ENCODE results near the gene CACNA1H.

The CACNA1H gene

DNA sequence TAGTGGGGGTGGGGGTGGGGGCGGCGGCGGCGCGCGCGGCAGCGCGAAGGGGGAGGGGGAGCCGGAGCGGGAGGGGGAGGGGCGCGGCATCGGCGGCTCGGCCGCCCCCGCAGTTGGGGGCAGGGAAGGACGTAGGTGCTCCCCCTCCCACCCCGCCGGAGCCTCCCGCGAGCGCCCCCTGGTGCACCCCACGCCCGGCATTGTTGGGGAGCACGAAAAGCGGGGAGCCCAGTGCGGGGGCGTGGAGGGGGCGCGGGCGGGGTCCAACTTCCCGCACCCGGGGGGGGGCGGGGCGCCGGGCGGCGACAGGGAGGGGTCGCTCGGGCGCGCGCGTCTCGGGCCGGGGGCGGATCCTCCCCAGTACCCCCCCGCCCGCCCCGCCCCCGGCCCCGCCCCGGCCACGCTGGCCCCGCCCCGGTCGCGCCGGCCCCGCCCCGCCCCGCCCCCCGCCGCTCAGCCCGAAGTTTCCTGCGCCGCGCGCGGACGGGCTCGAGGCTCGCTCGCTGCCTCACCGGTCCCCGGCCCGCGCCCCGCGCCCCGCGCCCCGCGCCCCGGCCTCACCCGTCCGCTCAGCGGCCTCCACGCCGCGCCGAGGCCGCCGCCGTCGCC lies at the start of gene CACNA1H:
CACNA1H (plus strand) TSS at position 456 of the 609 bp plus-strand sequence. CDS start 632 bp downstream, outside the sequence.
- DNase-seq (ENCODE audit: low read depth in 2 of 3, low spot score in 1 of 3), result peak; percentile 12 to 43 (median 26)

DNA sequence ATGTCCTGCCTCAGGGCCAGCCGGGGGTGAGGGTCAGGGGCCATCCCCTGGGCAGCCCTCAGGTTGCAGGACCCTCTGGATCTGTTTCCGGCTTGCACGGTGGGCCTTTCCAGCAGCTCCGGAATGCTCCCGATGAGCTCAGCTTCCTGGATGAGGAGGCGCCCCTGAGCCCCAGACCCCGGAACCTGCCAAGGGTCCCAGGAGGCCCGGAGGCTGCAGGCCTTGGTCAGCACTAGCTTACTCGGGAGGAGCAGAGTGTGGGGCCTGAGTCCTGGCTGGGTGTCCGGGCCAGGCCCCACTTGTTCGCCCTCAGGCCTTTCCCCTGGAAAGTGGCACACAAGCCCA lies 49.3 kb upstream of the CACNA1H start:
- no peak for DNase-seq (ENCODE audit: low read depth in 2 of 3, low spot score in 1 of 3)

DNA sequence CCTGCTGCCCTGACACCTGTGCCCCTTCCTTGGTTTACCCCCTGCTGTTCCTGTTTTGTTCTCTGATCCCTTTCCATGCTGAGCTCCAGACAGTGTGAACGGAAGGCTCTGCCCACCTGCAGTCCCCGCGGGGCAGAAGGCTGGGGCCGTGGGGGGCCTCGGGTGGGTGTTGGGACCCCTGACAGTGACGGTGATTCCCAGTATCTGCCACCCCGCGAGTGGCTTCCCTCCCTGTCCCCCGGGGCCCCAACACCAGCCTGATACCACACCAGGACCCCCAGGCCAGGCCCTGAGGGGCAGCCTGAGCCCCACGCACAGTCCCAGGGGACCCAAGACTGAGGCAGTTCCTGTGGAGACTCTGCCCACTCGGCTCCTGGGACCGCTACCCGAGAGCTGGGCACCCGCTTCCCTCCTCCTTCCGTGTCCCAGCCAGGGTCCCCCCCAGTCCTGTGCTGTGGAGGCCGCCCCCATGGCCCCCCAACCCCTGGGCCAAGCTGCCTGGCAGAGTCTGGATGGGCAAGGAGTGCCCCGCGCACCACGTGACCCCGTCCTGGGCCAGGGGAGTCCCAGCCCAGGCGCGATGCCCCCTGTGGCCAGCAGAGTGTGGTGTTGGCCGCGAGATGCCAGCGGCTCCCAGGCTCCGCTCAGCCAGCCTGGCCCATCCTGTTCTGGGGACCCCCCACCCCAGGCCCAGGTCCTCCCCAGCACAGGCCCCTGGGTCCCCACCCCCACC lies 46.9 kb upstream of the CACNA1H start:
- peak; percentile 8 to 39 (median 23) for DNase-seq (ENCODE audit: low read depth in 2 of 3, low spot score in 1 of 3)

DNA sequence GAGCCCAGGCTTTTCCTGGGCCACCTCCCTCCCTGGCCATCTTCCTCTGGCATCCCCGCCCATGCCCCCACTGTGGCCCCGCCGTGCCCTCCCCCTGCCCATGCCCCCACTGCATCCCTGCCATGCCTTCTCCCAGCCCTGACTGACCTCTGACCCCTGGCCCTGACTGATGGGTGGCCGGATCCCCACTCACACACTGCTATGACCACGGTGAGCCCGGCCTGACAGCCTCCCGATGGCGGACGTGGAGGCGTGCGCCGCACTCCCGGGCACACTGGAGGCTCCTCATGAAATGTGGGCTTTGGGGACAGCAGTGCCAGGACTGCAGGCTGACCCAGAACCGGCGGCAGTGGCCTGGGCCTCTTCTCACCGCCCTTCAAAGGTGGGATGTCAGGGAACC lies 46.2 kb upstream of the CACNA1H start:
- DNase-seq (ENCODE audit: low read depth in 2 of 3, low spot score in 1 of 3), result no peak

DNA sequence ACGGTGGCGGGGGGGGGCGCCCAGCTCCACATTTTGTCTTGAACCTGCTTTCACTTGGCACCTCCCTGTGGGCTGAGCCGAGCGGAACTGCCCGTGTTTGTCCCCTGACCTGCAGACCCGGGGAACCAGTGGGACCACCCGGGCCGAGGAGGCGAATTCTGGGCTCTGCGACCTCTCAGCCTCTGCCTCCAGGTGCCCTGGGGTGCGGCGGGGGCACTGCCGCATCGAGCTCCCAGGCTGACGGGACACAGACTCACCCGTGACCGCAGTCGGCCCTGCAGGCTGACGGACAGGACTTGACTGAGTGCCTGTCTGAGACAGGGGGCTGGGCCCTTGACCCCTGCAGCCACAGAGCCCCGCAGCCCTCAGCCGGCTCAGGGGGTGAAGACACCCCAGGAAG lies 45.8 kb upstream of the CACNA1H start:
- DNase-seq (ENCODE audit: low read depth in 2 of 3, low spot score in 1 of 3), result no peak

DNA sequence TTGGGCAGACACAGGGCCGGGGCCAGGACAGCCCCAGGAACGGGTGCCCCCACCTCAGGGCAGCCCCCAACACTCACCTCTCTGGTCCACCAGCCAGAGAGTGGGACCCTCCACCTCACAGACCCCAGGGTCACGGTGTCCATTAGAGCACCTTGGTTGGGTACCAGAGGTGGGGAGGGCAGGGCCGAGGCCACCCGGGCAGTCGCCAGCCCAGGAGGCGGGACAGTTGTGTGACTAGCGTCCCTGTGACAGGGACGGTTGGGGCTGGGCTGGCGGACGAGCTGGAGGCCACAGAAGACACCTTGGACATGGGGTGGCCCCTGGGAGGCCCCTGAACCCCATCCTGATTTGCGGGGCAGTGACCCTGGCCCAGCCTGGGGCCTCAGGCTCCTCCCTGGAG lies 45.2 kb upstream of the CACNA1H start:
- DNase-seq (ENCODE audit: low read depth in 2 of 3, low spot score in 1 of 3), result no peak

DNA sequence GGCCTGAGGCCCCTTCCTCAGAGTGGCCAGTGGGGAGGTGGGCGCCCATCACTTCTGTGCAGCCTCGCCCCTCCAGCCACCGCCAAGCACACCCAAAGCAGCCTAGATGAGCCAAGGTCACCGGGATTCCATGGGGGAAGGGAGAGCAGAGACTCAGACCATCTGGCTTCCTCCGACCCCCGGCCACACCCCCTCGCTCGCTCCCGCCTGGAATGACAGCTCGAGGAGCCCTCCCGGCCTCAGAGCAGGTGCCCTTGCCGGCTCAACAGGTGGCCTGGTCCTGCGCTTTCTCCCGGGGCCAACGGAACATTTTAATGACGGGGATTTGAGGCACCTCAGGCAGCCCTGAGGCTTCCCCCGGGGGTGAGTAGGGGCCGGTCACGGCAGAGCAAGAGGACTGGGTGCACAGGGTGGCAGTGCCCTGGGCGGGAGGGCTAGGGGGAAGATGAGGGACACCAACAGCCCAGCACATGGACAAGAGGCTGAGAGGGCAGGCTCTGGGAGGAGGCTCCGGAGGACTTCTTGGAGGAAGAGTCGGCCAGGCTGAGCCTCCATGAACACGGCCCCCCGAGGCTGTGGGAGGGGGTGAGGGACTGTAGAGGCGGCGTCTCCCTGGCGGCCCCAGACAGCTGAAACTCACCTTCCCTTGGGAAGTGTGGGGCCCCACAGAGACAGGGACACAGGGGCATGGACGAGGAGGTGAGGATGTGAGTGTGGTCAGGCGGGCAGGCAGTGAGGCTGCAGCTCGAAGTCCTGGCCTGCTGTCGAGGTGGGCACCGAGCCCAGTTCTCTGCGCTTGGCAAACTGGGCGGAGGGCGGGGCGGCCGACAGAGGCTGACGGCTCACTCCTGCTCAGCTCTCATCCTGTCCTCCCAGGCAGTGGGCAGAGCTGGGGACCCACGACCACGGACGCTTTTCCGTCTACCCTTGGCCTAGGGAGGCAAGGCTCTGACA lies 44.3 kb upstream of the CACNA1H start:
- no peak for DNase-seq (ENCODE audit: low read depth in 2 of 3, low spot score in 1 of 3)

DNA sequence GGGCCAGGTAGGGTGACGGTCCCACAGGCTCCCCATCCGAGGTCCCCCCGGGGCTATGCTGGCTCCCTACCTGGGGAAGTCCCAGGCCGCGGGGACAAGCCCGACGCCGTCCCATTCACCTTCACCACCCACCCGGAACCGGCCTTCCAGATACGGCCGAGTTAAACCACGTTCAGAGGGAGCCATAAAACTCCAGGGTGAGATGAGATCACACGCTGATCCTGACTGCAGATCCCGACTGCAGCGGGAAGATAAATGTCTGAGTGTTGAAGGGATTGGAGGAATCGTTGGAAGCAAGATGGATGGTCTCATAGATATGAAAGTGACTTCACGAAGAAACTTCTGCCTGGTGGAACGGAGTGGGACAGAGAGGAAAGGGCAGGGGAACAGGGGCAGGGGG lies 43.3 kb upstream of the CACNA1H start:
- DNase-seq (ENCODE audit: low read depth in 2 of 3, low spot score in 1 of 3), result no peak

DNA sequence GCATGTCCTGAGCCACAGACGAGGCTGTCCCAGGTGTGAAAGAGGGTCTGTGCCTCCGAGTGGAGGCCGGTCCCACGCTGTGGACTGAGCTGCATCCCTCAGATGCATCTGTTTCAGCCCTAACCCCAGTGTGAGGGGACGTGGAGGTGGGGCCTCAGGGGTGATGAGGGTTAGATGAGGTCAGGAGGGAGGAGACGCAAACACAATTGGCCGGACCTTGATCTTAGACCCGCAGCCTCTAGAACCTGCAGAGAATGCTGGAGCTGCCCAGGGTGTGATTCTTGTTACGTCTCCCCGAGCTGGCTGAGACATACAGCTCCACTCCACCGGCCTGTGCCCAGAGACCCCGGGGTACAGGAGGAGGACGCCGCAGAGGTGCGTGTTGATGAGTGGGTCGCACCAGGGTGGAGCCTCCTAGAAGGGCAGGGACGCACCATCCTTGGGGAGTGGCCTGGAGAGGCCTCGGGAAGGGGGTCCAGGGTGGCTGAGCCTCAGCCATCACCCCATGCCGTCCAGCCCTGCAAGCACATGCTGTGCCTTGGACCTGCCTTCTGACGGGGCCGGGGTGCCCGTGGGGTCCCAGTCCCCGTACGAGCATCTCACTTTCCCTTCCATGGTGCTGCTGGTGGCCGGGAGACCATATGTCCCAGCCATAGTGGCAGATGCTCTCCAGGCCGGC lies 40.3 kb upstream of the CACNA1H start:
- no peak for DNase-seq (ENCODE audit: low read depth in 2 of 3, low spot score in 1 of 3)

DNA sequence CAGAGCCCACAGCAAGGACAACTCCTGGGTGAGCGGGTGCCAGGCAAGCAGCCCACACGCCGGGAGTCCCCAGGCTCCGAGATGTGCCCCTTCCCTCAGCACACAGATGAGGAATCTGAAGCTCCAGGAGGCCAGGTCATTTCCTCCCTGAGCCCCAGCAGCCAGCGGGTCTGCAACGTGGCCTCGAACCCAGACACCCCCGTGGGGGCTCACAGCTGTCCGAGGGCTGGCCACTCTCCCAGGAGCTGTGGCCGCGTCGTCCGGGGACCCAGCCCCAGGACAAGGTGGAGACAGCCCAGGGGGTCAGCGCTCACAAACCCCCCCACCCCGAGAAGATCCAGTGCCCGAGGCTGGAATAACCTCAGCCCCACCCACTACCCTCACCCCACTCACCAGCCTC lies 39.4 kb upstream of the CACNA1H start:
- no peak for DNase-seq (ENCODE audit: low read depth in 2 of 3, low spot score in 1 of 3)

DNA sequence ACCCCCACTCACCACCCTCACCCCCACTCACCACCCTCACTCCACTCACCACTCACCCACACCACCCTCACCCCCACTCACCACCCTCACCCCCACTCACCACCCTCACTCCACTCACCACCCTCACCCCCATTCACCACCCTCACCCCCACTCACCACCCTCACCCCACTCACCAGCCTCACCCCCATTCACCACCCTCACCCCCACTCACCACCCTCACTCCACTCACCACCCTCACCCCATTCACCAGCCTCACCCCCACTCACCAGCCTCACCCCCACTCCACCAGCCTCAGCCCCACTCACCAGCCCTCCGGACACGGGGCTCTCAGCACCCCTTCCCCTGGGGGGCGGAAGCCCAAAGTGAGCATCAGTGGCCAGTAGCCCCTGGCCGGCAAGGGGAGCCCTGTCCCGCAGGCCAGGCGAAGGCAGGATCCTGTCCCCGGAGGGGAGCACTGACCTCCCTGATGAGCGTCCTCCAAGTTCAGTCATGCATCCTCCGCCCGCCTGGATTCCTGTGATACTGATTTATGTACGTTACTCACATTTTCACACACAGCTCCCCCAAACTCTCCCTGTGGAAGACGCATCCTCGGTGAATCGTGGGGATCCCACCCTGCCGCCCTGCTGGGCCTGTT lies 38.9 kb upstream of the CACNA1H start:
- DNase-seq (ENCODE audit: low read depth in 2 of 3, low spot score in 1 of 3), result no peak

DNA sequence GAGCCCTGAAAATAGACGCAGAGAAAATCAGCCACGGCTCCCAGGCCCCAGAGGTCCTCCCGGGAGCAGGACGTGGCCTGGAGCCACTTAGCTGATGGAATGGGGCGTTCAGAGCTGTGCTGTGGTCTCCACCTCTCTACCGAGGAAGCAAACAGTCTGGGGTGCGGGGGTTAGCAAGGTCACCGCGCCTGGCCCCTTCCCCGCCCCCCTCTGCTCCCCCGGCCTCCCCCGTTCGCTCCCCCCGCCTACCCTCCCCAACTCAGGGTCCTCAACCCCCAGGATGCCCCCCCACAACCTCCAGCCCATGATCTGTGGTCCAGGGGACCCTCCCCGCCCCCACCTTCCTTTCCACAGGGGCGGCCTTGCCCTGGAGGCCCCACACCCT lies 36.2 kb upstream of the CACNA1H start:
- no peak for DNase-seq (ENCODE audit: low read depth in 2 of 3, low spot score in 1 of 3)

DNA sequence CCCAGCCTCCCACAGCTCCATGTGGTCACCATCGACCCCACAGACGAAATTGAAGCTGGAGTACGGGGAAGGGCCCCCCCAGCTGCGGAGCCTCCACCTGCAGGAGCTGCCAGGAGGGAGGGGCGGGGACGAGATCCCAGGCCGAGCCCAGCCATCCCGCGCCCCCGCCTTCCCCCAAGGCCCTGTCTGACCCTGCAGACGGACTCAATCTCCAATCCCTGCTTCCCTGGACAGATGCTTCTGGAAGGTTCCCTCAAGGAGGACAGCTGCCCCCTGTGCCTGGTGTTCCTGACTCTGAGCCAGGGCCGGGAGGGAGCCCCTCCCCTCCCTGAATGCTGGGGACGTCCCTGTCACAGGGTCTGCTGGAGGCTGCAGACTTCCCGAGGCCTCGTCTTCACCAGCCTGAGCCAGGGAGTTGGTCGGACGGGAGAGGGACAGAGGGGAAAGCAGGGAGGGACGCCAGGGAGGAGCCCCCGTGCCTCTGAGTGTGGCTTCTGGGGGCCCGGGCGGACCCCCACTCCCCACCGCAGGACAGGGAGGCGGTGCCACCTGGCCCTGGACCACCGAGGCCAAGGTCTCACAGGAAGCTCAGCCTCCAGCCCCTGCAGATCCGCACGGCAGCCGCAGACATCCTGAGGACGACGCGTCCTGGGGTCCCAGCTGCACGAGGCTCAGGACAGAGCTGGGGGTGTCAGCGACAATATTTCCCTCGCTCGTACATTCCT lies 35.6 kb upstream of the CACNA1H start:
- no peak for DNase-seq (ENCODE audit: low read depth in 2 of 3, low spot score in 1 of 3)

DNA sequence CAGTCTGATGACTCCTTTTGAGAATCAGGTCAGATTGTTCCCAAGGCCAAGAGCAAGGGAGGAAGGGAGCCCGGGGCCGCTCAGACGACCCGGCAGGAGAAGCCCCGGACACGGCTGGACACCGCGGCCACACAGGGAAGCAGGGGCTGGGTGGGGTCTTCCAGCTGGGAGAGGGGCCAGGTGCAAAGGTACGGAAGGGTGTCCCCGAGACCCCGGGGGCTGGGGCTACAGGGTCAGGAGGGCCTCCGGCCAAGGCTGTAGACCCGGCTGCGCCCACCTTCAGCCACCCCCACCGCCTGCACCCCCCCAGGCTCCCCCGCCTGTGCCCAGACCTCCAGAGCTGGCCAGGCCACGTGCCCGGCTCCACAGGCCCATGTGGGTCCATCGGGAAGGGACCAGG lies 35.0 kb upstream of the CACNA1H start:
- DNase-seq (ENCODE audit: low read depth in 2 of 3, low spot score in 1 of 3), result no peak

DNA sequence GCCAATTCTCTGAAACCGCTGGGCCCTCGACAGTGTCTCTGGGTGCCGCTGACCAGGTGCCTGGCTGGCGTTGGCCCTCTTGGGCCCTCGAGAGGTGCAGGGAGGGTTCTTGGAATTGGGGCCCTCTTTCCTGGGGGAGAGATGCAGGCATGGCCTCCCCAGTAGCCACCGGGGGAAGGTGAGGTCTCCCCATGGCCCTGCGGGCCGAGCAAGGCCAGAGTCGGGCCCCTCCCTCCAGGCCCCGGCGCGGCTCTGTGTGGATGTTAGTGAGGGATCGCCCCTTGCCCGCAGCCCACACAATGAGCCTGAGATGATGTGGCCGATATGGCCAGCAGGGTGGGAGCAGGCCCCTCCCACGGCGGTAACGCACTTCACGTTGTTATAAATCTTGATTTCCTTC lies 33.8 kb upstream of the CACNA1H start:
- DNase-seq (ENCODE audit: low read depth in 2 of 3, low spot score in 1 of 3), result no peak

DNA sequence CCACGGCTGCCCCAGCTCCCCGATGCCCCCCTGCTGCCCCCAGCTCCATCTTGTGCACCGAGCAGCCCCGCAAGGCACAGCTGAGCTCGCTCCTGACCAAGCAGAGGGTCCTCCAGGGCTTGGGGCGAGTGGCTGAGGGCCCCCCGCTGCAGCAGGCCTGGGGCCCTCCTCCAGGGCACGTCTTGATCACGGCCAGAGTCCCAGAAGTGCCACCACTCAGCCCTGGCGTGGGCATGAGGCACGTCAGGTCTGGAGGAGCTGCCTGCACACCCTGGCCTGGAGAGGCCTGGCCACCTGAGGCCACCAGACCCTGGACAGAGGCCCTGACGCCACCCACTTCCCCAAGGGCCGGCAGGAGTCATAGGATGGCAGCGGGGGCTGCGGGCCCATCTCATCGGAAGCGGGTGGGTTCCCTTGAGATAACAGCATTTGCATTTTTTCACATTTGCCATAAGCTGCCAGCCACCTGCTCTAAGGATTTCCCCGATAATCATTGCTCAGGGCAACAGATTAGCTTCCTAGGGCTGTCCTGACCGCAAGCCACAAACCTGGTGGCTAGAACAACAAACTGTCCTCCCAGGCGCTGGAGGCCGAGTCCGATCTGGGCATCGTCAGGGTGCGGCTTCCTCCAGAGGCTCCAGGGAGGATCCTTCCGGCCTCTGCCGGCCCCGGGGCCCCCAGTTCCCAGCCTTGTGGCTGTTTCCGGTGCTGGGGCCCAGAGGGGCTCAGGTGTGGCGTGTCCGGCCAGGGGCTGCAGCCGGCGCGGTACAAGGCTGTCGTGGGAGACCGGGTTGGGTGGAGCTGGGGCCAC lies 32.9 kb upstream of the CACNA1H start:
- DNase-seq (ENCODE audit: low read depth in 2 of 3, low spot score in 1 of 3), result no peak

DNA sequence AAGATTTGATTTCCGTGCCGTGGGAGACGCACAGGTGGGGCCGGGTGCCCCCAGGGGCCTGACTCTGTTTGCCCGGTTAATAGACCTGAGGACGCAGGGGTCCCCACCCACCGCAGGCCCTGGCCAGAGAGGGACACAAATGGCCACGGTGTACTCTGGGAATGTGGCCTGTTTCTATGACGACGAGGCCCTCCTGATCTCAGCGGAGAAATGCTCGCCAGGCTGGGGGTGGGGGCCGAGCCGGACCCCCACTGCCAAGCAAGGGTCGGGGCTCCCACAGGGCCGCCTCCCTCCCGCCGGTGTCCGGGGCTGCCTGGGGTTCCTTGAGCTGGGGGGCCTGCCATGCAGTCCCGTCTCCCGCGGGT lies 32.3 kb upstream of the CACNA1H start:
- no peak for DNase-seq (ENCODE audit: low read depth in 2 of 3, low spot score in 1 of 3)

DNA sequence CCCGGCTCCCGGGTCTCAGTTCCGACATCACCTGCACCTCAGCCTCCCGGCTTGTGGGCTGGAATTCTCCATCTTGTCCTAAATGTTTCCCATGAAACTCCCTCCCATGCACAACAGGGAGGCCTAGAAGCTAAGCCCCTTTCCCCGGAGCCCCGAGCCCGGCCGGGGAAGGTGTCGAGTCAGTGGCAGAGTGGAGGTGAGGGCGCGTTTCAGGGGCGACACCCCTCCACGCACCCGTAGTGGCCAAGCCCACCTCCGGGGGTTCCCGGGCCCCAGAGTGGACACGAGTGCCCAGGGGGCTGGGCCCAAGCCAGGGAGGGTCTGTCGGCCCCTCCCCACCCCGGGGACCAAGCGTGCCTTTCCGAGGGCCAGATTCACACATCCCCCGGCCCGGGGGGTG lies 31.9 kb upstream of the CACNA1H start:
- no peak for DNase-seq (ENCODE audit: low read depth in 2 of 3, low spot score in 1 of 3)

DNA sequence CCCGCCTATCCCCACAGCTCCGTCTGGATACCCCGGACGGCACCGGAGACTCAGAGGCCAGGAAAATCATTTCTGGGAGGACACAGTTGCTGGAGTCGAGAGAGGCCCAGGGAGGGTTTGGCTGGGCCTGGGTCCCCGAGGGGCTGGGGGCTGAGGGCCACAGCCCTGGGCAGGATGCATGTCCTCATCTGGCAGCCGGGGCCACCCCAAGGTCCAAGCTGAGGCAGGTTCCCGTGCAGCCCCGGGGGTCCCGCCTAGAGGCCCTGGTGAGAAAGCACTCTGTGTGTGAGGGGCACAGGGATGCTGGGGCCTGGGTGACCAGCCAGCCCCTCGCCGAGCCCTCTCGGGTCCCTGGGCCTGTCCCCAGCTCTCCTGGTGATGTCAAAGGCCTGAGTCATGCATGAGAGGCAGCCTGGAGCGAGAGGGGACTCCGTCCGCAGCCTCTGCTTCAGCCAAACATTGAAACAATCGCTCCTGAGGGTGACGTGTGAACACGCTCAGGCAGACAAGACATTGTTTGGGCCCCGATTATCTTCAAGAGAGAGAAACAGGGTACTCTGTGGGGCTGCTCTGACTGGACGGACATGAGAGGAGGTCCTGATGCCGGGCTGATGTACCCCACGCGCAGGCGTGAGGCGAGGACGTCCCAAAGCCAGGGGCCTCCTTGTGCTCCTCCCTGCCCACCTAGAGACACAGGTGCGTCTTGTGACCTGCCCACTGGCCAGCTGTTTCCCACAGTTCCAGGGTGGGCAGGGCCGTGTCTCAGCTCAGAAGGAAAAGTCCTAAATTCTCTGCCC lies 31.1 kb upstream of the CACNA1H start:
- DNase-seq (ENCODE audit: low read depth in 2 of 3, low spot score in 1 of 3), result no peak
